ENCODE data around the gene HTR7. TPM values are rescaled to one million over a fixed set of nuclear protein-coding genes. Genes with fewer than 3 reads are reported as not detected.
A peak's percentile ranks its signal among the peaks of the same experiment; 100 is the strongest.

The HTR7 gene
- total RNA-seq, 1 experiment from 2014 or later, result not detected

DNA sequence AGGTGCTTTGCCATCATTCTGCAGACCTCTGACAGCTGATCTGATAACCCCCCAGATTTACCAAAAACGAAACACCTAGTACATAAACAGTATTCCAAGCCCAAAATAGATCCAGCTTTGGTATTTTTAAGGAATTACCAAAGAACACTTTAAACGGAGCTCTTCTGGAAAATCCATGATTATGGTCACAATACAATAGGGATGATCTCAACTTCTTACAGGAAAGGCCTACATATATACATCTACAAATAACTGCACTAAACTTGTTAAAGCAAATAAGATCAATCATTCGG, 69.7 kb downstream of the HTR7 start:
- H3K27ac ChIP-seq (ENCODE audit: low read depth, low read length, poor library complexity, severe bottlenecking), result no peak overlapping the region
- BruUV-seq (replicated peaks), result no TSS peak
- peaks cover 82% of the 10 kb centered on the region for H3K27me3 ChIP-seq (replicated peaks; ENCODE audit: insufficient read depth, low read depth, low read length, poor library complexity)
- DNase-seq (ENCODE audit: low spot score), result no peak
- CTCF ChIA-PET, result interaction anchor here (0.6 to 1.2 kb wide), 2 partner anchors 16 to 1849 kb away, joined by 4 to 5 read pairs; no protein-coding TSS in a partner anchor
- H3K36me3 ChIP-seq (ENCODE audit: insufficient read depth, low read length, poor library complexity, severe bottlenecking), result no peaks in the 10 kb centered on the region
- no peaks in the 10 kb centered on the region for H3K4me1 ChIP-seq (ENCODE audit: insufficient read depth, low read length, poor library complexity, severe bottlenecking)
- H3K9me3 ChIP-seq (ENCODE audit: low read depth, low read length, poor library complexity, severe bottlenecking), result no peaks in the 10 kb centered on the region
- intact Hi-C loops (cut with micrococcal nuclease; ENCODE audit: unreplicated experiment), result loop anchor here (2.0 to 10.0 kb wide), 4 partner anchors 36 to 1361 kb away; no protein-coding TSS in a partner anchor
- POLR2A ChIA-PET (ENCODE audit: low non-redundant PET), result no interaction called here
- TF ChIP-seq EZH2 (IDR thresholded peaks at IDR 0.05; ENCODE audit: borderline replicate concordance, low read depth, low read length, poor library complexity, severe bottlenecking) (no peak), CTCF (conservative IDR thresholded peaks at IDR 0.05; ENCODE audit: low read depth, low read length) (0 out of 2 replicates have a peak, but pooled peaks have one; percentile 31)
- H3K4me3 ChIP-seq (ENCODE audit: low read depth, low read length, poor library complexity, severe bottlenecking), result no peak overlapping the region

DNA sequence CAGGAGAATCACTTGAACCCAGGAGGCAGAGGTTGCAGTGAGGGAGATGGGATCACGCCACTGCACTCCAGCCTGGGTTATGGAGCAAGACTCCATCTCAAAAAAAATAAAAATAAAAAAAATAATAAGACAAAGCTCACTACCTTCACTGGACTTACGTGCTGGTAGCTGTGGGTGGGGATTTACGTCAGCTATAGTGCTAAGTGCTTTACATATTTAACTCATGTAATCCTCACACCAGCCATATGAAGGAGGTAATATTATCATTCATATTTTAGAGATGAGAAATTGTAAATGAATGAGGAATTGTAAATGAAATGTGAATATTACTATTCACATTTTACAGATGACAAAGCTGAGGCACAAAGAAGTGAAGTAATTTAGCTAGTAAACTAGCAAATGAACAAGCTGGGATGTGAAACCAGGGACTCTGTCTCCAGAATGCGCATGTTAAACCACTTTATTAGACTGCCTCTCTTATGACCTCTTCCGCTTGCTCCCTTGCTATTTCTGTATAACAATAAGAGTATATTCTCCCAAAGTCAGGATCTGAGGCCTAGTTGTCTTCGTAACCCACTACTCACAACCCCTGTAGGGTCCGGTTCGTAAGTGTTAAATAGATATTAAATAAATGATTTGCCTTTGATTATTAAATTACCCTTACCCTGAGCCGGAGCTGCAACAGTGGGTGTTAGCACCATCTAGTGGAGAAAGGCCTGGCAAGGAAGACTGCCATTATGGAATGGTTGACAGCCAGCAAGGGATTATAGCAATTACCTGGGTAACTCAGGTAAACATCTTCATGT, 70.2 kb downstream of the HTR7 start:
- no peaks in the 10 kb centered on the region for H3K4me1 ChIP-seq (ENCODE audit: insufficient read depth, low read length, poor library complexity, severe bottlenecking)
- TF ChIP-seq EZH2 (IDR thresholded peaks at IDR 0.05; ENCODE audit: borderline replicate concordance, low read depth, low read length, poor library complexity, severe bottlenecking) (no peak), CTCF (conservative IDR thresholded peaks at IDR 0.05; ENCODE audit: low read depth, low read length) (peak; percentile 85)
- BruUV-seq (replicated peaks), result no TSS peak
- POLR2A ChIA-PET (ENCODE audit: low non-redundant PET), result no interaction called here
- no peak overlapping the region for H3K27ac ChIP-seq (ENCODE audit: low read depth, low read length, poor library complexity, severe bottlenecking)
- H3K36me3 ChIP-seq (ENCODE audit: insufficient read depth, low read length, poor library complexity, severe bottlenecking), result no peaks in the 10 kb centered on the region
- H3K4me3 ChIP-seq (ENCODE audit: low read depth, low read length, poor library complexity, severe bottlenecking), result no peak overlapping the region
- DNase-seq (ENCODE audit: low spot score), result peak; percentile 40
- H3K9me3 ChIP-seq (ENCODE audit: low read depth, low read length, poor library complexity, severe bottlenecking), result no peaks in the 10 kb centered on the region
- H3K27me3 ChIP-seq (replicated peaks; ENCODE audit: insufficient read depth, low read depth, low read length, poor library complexity), result peaks cover 80% of the 10 kb centered on the region
- intact Hi-C loops (cut with micrococcal nuclease; ENCODE audit: unreplicated experiment), result loop anchor here (2.0 to 10.0 kb wide), 4 partner anchors 35 to 1360 kb away; no protein-coding TSS in a partner anchor
- CTCF ChIA-PET, result interaction anchor here (0.6 to 1.2 kb wide), 2 partner anchors 17 to 1850 kb away, joined by 4 to 5 read pairs; no protein-coding TSS in a partner anchor

GRCh38 chr10:90785782-90786181, 72.1 kb downstream of the HTR7 start:
- CTCF ChIA-PET, result no interaction called here
- intact Hi-C loops (cut with micrococcal nuclease; ENCODE audit: unreplicated experiment), result loop anchor here (5.0 to 10.0 kb wide), 3 partner anchors 33 to 1358 kb away; no protein-coding TSS in a partner anchor
- H3K27ac ChIP-seq (ENCODE audit: low read depth, low read length, poor library complexity, severe bottlenecking), result no peak overlapping the region

More at GRCh38 chr10:90785782-90786181, 72.1 kb downstream of the HTR7 start:
- Histone ChIP-seq H3K27me3 (replicated peaks; ENCODE audit: insufficient read depth, low read depth, low read length, poor library complexity) (peaks cover 65% of the 10 kb centered on the region), H3K4me3 (ENCODE audit: low read depth, low read length, poor library complexity, severe bottlenecking) (no peak overlapping the region), H3K4me1 (ENCODE audit: insufficient read depth, low read length, poor library complexity, severe bottlenecking) (no peaks in the 10 kb centered on the region), H3K36me3 (ENCODE audit: insufficient read depth, low read length, poor library complexity, severe bottlenecking) (no peaks in the 10 kb centered on the region), H3K9me3 (ENCODE audit: low read depth, low read length, poor library complexity, severe bottlenecking) (no peaks in the 10 kb centered on the region)
- TF ChIP-seq EZH2 (IDR thresholded peaks at IDR 0.05; ENCODE audit: borderline replicate concordance, low read depth, low read length, poor library complexity, severe bottlenecking) (no peak), CTCF (conservative IDR thresholded peaks at IDR 0.05; ENCODE audit: low read depth, low read length) (no peak)
- no TSS peak for BruUV-seq (replicated peaks)
- POLR2A ChIA-PET (ENCODE audit: low non-redundant PET), result no interaction called here
- DNase-seq (ENCODE audit: low spot score), result no peak

All from A673 (cell line).